ENCODE data around the gene CABLES2. TPM values are rescaled to one million over a fixed set of nuclear protein-coding genes. Genes with fewer than 3 reads are reported as not detected.

CABLES2 gene
- total and polyA plus RNA-seq, 9 of the 15 experiments (the other 6 are each of a cell fraction or from before 2014, with no cell fraction given) = 0.46 to 4.2 (median 1.6) TPM

DNA sequence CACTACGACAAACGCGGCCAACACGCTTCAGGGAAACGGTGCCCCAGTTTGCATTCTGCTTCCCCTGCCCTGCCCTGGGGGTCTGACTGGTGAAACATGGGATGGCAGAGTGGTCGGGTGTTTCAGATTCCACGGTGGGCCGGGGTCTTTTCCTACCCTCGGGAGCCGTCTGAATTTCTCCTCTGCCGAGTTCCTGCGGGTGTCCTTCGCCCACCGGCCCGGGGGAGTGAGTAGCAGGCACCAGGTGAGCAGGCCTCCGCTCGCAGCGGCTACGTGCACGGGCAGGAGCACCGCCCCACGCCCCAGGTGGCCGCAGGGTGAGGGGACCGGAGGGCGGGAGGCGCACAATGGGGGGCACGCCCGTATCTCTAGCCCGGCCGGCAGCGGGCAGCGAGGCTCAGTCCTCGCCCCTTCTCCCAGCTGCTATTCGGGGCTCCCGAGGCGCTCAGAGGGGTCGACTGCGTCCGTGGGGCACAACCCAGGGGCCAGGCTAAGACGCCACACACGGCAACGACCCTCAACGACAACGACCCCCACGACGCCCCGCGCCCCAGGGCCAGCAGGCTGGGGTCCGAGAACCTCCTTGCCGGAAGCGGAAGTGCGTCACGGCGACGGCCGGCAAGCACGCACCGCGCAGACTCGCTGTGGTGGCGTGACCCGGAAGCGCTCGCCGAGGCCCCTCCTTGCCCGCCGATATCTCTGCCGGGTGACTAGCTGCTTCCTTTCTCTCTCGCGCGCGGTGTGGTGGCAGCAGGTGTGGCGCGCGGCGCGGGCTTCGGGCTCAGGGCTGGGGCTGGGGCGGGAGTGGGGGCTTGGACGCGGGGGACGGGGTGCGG, 20.5 kb downstream of the CABLES2 start, which contains the start of gene RPS21 (continued):
- TF ChIP-seq NFE2L1 (tag; IDR thresholded peaks at IDR 0.05; ENCODE audit: borderline replicate concordance, low read depth) (no peak), RBM34 (IDR thresholded peaks at IDR 0.05; ENCODE audit: borderline replicate concordance, insufficient read depth, low read length) (no peak), HNRNPH1 (optimal IDR thresholded peaks at IDR 0.05; ENCODE audit: low read depth, low read length) (no peak), ZKSCAN8 (CRISPR knock-in tag; IDR thresholded peaks at IDR 0.05) (no peak), SUPT5H (IDR thresholded peaks at IDR 0.05) (peak; percentile 91), IRF9 (tag; IDR thresholded peaks at IDR 0.05) (no peak), SPI1 (IDR thresholded peaks at IDR 0.05; ENCODE audit: borderline replicate concordance, low read depth, low read length) (peak; percentile 85), ZNF121 (CRISPR knock-in tag; conservative IDR thresholded peaks at IDR 0.05) (no peak), NR2F6 (CRISPR knock-in tag; IDR thresholded peaks at IDR 0.05) (no peak), STAT6 (CRISPR knock-in tag; IDR thresholded peaks at IDR 0.05) (peak; percentile 66; the same call in 1 of the 2 replicates), ZNF12 (CRISPR knock-in tag; IDR thresholded peaks at IDR 0.05) (no peak), RNF2 (IDR thresholded peaks at IDR 0.05) (no peak), FOXA3 (CRISPR knock-in tag; conservative IDR thresholded peaks at IDR 0.05 in 1 of 2, IDR thresholded peaks at IDR 0.05 in 1 of 2) (peak in 1 of 2 experiments; percentile 38; a peak in 1 of 4 replicates), AFF4 (CRISPR knock-in tag; IDR thresholded peaks at IDR 0.05) (0 out of 2 replicates have a peak, but pooled peaks have one; percentile 77), MEF2A (IDR thresholded peaks at IDR 0.05; ENCODE audit: control insufficient read depth, low read depth, low read length) (no peak)
- TF ChIP-seq, protein P1, sequence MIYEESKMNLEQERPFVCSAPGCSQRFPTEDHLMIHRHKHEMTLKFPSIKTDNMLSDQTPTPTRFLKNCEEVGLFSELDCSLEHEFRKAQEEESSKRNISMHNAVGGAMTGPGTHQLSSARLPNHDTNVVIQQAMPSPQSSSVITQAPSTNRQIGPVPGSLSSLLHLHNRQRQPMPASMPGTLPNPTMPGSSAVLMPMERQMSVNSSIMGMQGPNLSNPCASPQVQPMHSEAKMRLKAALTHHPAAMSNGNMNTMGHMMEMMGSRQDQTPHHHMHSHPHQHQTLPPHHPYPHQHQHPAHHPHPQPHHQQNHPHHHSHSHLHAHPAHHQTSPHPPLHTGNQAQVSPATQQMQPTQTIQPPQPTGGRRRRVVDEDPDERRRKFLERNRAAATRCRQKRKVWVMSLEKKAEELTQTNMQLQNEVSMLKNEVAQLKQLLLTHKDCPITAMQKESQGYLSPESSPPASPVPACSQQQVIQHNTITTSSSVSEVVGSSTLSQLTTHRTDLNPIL (CRISPR knock-in tag; IDR thresholded peaks at IDR 0.05) = no peak

Data from K562 (cell line).